GM12873 (cell line): ENCODE measurements around the gene NGEF.

Experiments used
- CTCF ChIP-seq: IDR thresholded peaks from 2 replicates; pipeline ENCODE4 v1.5.1; 2012; ENCODE audit warnings: low read depth, mild to moderate bottlenecking, moderate library complexity, low read length, control low read depth; ENCODE audit not compliant: insufficient read depth; ENCODE audit errors: missing control alignments

NGEF gene

DNA sequence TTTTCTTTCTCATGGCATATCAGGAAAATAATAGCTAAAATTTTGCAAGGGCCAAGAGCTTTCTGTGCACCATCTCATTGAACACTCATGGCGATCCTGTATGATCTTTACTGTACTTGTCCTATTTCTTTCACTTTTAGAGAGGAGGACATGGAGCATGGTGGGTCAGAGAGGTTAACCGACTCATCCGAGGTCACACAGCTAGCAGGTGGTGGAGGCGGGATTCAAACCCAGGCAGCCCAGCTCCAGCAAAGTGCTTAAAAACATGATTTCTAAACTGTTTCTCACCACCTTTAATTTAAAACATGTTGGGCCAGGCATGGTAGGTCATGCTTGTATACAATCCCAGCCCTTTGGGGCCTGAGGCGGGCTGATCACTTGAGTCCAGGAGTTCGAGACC, 6.4 kb downstream of the NGEF start:
- TF ChIP-seq CTCF = no peak

- no peak for TF ChIP-seq CTCF
These were observed 8.0 kb downstream of the NGEF start for GRCh38 chr2:233005096-233005495.

DNA sequence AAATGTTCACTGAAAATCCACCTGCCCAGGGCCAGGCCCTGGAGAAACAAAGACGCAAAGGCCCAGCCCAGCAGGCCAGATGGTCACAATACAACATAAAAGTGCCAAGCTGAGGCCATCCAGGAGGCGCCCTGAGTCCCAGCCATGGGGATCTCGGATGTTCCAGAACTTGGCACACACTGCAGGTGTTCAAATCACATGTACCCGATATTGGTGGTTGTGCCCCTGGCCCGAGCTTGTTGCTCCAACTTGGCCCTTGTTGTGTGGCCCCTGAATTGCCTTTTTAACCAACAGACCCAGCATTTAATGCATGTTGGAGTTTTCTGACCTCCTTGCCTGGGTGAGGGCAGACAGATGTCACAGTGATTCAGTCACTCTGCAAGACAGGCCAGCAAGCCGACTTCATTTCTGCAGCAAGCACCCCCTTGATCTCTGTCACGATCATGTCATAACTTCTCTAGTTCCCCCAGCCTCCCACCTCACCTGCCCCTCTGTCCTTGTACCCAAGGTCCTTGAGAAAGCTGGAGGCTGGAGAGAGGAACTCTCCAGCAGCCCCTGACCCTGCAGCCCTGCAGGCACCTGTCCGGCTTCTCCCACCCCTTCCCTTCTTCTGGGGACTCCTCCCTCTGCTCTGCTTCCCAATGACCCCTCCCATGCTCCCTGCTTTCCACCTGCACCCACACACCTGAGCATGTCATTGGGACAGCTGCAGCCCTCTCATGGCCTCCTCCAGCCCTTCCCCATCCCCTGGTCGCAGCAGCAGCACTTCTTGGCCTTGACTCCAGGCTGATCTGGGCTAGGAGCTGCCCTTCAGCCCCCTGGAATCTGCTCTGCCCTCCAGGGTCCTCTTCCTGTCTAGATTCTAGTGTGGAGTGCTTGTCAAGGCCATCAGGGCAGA, 9.1 kb downstream of the NGEF start:
- no peak for TF ChIP-seq CTCF

- TF ChIP-seq CTCF = no peak
These were observed 10.0 kb downstream of the NGEF start for GRCh38 chr2:233002829-233003657.

- no peak for TF ChIP-seq CTCF
These were observed 11.9 kb downstream of the NGEF start for GRCh38 chr2:233000886-233001750.

- TF ChIP-seq CTCF = peak; percentile 11
These were observed 13.7 kb downstream of the NGEF start for GRCh38 chr2:232999354-232999753.
